Measurements from ENCODE around the gene MPI. TPM values are rescaled to one million over a fixed set of nuclear protein-coding genes. Genes with fewer than 3 reads are reported as not detected.
A peak's percentile ranks its signal among the peaks of the same experiment; 100 is the strongest.
"Not testable (repeated sequence)": the region's sequence is repeated elsewhere in the genome, so short reads cannot be mapped to it uniquely, and the experiment has no call there.

Gene MPI
- polyA plus RNA-seq, 1 donor = 63.5 TPM

DNA sequence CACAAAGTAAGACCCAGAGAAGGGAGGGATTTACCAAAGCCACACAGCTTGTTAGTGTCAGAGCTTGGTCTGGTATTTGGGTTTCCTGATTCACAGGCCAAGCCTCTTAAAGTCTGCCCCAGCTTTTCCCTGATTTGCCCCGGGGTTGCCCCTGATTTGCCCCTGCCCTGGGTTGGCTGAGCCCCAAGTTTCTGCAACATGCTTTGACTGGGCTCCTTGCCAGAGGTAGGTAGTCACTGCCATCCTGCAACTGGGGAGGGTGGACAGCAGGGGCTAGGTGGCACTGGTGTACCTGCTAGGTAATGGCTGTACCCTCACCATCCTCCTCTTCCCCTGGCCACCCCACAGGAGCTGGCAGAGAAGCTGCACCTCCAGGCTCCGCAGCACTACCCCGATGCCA is 2.5 kb downstream of the MPI start:
- DNase-seq = no peak

DNA sequence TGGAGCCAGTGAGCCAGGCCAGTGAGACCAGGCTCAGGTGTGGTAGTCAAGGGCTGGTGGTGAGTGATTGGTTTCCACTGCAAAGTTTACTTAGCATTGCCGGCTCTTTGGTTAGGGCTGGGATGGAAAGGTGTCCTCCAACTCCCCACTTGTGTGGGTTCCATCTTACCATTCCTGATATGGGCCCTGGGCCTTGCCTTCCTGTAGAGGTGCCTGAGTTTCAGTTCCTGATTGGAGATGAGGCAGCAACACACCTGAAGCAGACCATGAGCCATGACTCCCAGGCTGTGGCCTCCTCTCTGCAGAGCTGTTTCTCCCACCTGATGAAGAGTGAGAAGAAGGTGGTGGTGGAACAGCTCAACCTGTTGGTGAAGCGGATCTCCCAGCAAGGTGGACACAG is 3.1 kb downstream of the MPI start:
- no peak for DNase-seq

DNA sequence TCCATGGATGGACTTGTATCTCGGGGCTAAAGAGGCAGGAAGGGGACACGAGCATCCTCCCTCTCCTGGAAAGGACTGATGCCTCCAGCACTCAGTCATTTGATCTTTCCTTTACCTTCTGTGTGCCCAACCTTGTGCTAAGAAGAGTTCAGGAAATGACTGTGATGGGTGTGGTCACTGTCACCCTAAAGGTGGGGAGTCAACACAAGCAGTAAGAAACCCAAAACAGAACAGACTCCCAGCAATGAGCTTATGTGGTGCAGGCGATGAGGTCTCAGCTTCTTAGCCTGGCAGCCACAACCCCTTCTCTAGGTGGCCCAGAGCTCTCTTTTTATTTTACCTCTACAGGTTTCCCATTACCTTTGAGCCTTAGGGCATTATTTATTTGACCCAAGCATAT is 3.8 kb downstream of the MPI start:
- DNase-seq = no peak

DNA sequence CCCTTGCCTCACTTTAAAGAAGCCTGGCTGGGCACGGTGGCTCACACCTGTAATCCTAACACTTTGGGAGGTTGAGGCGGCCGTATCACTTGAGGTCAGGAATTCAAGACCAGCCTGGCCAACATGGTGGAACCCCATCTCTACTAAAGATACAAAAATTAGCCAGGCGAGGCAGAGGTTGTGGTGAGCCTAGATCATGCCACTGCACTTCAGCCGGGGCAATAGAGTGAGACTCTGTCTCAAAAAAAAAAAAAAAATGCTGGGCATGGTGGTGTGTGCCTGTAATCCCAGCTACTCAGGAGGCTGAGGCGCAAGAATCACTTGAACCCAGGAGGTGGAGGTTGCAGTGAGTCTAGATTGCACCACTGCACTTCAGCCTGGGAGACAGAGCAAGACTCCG is 4.5 kb downstream of the MPI start:
- DNase-seq = not testable (repeated sequence)

DNA sequence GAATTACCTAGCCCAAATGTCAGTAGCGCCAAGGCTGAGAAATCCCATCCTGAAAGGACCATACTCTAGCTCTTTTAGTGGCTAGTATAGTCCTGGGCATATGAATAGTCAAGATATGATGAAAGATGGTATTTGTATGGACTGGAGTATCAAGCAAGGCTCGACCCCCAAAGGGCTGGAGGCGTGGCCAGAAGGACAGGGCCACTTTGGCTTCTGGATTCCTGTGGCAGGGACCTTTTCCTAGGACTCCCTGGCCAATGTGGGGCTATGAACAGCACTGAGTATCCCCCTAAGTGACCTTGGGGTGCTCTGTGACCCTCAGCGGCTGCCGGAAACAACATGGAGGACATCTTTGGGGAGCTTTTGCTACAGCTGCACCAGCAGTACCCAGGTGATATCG is 6.0 kb downstream of the MPI start:
- DNase-seq = no peak

DNA sequence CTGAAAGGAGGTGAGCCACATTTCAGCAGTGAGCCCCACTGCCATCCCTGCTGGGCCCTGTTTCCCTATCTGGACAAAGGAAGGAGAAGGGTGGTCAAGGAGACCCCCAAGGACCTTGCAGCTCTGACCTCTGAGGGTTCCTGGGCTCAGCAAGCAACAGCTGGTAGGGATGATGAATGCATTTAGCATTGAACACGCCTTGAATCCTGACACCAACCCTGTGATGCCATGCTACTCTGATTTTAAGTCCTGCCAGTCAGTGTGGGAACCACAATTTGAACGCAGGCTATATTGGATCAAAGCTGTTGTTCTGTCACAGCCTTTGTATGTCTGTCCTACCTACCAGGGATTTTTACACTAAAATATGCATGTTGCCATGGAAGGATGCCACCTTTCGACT is 6.5 kb downstream of the MPI start:
- no peak for DNase-seq

DNA sequence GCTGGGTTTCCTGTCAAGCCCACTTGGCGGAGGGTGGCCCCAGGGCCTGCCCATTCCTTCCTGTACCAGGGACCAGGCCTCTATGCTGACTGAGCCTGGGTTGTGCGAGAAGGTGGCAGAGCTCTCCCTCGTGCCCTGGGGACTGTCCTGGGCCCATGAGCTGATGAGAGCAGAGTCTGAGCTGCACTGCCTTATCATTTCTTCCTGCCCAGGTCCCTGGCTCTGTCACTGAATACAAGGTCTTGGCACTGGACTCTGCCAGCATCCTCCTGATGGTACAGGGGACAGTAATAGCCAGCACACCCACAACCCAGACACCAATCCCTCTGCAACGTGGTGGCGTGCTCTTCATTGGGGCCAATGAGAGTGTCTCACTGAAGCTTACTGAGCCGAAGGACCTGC is 7.5 kb downstream of the MPI start:
- DNase-seq = no peak

DNA sequence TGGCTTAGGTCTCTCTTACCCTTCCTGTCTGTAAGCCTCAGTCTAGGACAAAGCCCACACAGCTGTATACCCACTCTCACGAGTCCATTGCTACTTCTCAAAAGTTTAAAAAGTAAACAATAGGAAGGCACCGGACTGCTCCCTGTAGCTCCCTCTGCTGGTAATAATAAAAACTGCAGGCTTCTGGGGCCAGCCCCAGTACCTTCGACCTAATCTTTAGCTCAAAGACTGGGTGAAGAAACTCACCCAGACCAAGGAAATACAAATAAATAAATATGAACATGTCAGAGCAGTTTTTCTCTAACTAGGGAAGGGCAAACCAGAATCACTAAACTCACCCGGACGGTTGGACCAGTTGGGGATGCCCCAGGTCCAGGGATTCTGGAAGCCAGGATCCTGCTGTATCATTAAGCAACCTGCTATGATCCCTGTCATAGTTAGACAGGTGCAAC is 11.8 kb downstream of the MPI start:
- DNase-seq = peak; percentile 57

DNA sequence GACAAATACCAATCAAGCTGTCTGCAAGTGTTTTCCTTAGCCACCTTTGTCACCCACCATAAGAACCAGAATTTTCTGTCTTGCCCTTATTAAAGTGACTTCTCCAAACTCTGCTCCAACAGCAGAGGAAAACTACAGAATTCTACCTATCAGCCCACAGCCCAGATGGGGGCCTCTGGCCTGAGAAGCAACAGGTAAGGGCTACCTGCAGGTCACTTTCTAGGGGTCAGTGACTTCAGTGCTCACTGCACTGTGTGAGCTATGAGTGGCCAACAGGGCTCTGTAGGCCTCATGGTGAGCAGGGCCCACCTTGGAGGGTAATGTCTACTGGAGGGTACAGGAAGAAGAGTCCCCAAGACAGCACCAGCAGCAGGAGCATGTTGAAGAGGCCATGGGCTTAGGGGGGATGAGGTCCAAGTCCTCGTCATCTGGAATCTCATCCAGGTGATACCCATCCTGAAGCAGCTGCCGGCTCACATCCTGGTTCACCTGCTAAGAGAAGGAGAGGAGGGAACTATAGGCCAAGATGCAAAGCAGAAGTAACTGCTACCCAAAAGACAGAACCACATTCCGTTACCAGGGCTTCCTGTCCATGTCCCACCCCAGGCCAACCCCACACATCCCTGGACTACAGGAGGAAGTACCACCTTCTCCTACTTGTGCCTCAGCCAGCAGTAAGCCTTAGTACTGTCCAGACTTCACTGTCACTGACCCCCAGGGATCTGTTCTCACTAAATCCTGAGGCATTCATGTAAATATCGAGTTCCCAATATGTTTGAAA is 12.6 kb downstream of the MPI start:
- no peak for DNase-seq

DNA sequence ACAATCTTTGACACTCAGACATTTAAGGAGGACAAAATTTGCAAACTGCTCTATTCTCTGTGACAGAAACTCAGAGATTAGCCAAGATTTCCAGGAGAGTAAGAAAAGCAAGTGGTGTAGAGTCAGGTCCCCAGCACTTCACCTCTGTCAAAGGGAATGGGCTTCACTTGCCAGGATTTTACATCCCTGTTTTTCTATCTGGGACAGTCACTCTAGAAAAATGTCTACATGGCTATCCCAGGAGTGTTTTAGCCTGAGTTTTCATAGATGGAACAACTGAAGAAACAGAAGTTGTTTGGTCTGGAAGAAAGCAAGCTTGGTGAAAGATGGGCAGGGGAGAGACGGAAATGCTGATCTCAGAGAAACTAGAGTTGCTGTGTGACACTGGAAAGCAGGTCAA is 13.8 kb downstream of the MPI start:
- DNase-seq = no peak

DNA sequence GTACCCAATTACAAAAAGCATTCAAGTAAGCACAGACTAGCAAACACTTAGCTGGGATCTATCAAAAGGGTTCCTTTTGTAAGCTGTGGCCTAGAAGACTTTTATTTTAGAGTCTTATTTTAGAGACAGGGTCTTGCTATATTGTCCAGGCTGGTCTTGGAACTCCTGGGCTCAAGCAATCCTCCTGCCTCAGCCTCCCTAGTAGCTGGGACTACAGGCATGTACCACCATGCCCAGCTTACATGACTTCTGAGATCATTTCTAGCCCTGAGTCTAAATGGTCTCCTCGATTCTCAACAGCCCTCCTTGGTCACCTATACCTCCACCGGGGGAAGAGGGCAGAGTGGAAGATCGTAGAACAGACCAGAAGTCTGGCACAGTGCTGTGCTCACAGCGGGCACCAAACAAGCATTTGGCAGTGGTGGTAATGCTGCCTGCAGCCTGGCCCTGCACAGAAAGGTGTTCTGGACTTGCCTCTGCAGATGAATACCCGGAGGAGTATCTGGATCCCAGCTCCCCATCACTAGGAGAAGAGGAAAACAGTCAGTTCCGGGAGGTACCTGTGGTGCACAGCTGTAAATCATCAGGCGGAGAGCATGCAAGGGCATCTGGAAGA is 14.5 kb downstream of the MPI start:
- DNase-seq = no peak

DNA sequence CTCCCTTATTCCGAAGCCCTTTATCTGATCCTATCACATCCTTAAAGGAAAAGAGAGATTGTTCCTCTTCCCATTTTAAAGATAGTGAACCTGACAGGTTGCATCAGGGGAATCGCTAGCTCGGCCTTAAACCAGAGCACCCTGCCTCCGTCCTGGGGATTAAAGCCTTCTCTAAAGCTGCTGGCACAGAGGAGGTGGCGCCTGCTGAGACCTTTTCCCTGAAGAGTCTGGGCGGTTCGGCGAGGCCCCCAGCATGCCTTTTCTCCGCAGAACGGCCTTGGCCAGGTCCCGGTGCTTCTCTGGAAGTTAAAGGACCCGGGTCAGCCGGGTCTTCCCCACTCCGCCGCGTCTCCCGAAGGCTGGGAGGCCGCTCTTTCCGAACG is 16.2 kb downstream of the MPI start:
- DNase-seq = no peak

DNA sequence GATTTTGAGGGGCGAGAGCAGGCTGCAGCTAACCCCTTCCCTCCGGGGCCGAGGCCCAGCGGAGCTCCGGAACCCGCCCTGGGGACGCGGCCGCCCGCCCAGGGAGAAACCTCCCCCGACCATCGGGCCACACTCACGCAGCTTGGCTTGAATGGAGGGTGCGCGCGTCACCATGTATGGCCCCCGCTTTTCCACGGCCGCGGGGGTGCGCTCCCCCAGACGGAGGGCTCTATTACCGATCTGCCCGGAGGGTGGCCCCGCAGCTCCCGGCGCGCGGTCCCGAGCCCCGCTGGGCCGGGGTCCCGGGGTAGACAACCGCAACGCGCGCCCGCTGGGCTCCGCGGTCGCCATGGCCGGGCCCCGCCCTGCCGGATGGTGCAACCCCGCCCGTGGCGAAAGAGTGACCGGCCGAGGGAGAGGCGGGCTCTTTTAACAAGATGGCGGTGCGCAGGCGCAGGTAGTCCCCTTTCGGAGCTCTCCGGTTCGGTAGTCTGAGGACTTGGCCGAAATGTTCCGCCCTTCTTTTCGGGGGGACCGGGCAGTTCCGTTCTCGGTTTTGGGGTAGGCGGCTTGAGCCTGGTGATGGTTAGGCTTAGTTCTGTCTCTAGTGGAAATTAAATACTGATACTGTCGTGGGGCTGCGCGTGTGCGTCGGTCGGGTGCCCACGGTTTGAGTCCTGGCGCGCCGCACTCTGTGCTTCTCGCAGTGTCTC is 16.8 kb downstream of the MPI start, which contains the start of gene FAM219B:
Gene FAM219B (minus strand): TSS at position 402 of the 713 bp plus-strand sequence. CDS start 51 bp downstream, at position 351.
- peak; percentile 90 for DNase-seq

DNA sequence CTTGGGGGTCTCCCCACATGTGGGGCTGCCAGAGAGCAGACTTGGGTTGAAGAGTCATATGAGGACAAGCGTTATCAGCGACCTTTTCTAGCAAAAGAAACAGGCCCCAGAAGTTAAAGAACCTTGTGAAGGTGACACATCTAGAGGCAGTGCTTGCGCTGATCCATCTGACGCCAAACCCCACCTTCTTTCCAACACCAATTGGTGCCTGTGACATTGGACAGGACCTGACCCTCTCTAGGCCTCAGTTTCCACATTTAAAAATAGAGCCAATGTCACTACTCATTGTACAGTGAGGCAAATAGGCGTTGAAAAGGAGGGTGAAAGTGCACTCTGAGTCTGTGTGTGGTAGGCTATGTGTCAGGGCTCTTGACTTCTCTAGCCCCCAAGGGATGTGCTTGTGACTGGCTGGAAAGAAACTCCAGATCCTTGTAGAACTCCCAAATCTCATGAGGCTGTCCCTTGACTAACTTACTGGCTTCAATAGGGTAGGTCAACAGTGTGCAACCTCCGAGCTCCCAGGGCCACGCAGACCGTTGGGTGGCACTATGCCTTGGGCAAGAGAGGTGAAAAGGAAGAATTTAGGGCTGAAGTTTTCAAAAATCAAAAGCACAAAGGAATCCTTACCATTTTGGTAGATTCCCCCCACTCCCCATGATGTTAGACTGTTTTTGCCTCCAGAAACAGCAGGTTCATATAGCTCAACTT is 17.5 kb downstream of the MPI start:
- no peak for DNase-seq

DNA sequence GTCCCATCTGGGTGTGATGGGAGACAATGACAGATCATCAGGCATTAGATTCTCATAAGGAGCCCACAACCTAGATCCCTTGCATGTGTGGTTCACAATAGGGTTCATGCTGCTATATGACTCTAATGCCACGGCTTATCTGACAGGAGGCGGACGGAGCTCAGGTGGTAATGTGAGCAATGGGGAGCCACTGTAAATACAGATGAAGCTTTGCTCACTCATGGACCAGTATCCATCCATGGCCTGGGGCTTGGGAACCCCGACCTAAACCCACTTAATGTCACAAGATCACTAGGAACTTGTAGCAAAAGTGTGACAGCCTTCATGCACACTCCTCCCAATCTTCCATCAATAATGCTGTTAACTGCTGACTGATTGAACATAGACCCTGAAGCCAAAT is 18.8 kb downstream of the MPI start:
- no peak for DNase-seq

DNA sequence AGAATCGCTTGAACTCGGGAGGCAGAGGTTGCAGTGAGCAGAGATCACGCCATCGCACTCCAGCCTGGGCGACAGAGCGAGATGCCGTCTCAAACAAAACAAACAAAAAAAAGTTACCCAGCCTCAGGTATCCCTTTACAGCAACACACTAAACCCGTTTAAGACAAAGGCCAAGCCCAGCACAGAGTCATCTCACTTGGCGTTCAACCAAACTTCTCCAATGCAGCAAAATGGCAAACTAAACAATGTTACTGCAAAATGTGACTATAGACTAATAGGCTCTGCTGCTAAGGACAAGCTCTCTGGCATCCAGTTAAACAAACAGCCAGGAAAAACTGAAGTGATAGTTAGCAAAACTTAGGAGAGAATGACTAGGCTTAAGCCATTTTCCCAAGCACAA is 23.2 kb downstream of the MPI start:
- no peak for DNase-seq

DNA sequence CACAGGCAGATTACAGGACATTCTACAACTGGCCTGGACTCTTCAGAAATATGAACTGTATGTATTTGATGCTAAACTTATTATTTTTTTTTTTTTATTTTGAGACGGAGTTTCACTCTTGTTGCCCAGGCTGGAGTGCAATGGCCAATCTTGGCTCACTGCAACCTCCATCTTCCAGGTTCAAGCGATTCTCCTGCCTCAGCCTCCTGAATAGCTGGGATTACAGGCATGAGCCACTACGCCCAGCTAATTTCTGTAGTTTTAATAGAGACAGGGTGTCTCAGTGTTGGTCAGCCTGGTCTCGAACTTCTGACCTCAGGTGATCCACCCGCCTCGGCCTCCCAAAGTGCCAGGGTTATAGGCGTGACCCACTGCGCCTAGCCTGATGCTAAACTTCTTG is 24.0 kb downstream of the MPI start:
- DNase-seq = not testable (repeated sequence)

DNA sequence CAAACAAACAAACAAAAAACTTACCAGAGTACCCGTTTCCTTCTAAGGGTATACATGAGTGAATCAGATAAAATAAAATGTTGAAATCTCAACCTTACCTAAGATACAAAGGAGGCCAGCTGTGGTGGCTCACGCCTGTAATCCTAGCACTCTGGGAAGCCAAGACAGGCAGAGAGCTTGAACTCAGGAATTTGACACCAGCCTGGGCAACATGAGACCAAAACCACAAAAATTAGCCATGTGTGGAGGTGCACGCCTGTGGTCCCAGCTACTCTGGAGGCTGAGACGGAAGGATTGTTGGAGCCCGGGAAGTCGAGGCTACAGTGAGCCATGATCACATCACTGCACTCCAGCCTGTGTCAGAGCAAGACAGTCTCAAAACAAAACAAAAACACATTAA is 27.8 kb downstream of the MPI start:
- DNase-seq = no peak

DNA sequence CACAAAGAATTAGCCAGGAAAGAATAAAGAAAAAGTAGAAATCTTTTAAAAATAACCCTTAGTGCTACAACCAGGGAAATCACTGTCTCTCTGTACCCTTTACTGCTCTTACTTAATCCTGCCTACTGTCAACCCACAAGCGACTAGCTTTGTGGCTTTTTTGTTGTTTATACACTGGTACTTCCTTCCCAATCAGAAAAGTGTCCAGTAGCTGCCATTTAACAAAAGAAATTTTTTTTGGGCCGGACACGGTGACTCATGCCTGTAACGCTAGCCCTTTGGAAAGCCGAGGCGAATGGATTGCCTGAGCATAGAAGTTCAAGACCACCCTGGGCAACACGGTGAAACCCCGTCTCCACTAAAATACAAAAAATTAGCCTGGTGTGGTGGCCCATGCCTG is 30.6 kb downstream of the MPI start:
- no peak for DNase-seq

DNA sequence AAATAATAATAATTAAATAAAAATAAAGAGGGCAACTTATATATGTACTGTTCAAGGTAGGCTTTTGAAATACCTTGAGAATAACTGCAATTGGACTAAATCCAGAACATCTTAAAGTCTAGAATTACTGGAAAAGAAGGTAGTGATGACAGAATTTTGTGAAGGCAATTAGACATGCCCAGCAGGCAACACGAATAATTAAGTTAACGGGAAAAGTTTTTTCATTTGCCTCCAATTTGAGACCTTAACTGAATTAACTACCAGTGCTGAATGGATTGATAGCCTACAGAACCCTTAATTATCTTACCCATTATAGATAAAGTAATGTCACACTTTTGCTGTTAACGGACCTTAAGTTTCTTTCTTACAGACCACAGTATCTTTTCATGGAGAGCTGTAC is 34.7 kb downstream of the MPI start:
- no peak for DNase-seq

DNA sequence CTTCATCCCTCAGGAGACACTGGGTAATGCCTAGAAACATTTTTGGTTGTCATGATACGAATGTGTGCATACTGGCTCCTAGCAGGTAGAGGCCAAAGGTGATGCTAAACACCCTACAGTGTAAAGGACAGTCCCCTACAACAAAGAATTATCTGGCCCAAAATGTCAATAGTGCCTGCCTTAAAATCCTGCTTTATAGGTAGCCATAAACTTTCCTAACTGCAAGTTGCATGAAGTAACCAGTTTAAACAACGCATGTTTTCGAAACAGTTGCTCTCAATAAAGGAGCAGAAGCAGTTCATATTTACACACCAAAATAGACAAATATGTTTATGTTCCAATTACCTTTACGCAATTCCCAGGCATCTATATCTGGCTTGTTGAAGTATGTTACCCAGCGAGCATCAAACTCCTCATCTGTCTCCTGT is 38.9 kb downstream of the MPI start:
- no peak for DNase-seq

DNA sequence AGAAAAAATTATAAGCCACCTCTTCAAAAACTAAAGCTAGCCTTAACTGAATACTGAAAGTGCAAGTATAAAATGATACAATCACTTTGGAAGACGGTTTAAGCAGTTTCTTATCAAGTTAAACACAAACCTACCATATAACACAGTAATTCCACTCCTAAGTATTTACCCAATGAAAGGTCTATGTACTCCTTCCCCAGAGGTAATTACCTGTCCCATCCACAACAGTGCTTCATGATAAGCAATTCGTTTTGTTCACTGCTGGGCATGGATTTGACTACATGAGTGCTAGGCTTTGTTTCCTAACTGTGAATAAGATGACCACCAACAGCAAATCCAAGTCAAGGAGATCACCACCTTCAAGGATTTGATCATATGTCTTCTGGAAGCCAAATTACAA is 43.7 kb downstream of the MPI start:
- no peak for DNase-seq

DNA sequence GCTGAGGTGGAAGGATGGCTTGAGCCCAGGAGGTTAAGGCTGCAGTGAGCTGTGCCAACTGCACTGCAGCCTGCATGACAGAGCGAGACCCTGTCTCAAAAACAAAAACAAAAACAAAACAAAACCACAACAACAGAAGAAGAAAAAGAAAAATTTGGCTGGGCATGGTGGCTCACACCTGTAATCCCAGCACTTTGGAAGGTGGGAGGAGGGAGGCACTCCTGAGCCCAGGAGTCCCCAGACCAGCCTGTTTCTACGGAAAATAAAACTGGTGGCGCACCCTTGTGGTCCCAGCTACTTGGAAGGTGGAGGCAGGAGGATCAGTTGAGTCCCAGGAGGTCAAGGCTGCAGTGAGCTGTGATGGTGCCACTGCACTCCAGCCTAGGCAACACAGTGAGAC is 45.4 kb downstream of the MPI start:
- DNase-seq = not testable (repeated sequence)

Measured in hindlimb muscle (tissue), 1 donor.